MCF 10A (cell line): ENCODE data around the gene LGR4. TPM values are rescaled to one million over a fixed set of nuclear protein-coding genes. Genes with fewer than 3 reads are reported as not detected.

Experiments
- BruUV-seq: library from RNA; stranded (reverse); fragments of 400-500 nt; replicated peaks from 2 replicates; lab custom pipeline; 2021; lab: Mats Ljungman, UMichigan
- CTCF ChIA-PET: fragments of 300-600 bp; sonication (Branson Sonifier 250); formaldehyde crosslinking; extraction: SDS; loops from one replicate; lab custom pipeline; 2021; ENCODE audit warnings: antibody characterized with exemption, inconsistent platforms; lab: Yijun Ruan, JAX
- POLR2A ChIA-PET: fragments of 300-600, 350-650 bp; sonication (Branson Sonifier 250); formaldehyde crosslinking; extraction: SDS; loops from one replicate; lab custom pipeline; 2020; ENCODE audit warnings: antibody characterized with exemption, inconsistent platforms; lab: Yijun Ruan, JAX
- DNase-seq: peaks from one replicate; pipeline ENCODE4 v3.0.0-alpha.2; 2018; ENCODE audit not compliant: unreplicated experiment
- H3K27ac Mint-ChIP-seq: one replicate; pipeline ENCODE4 v1.8.0; 2022; ENCODE audit warnings: mild to moderate bottlenecking, low read depth, mixed read lengths; ENCODE audit not compliant: unreplicated experiment
- H3K27me3 Mint-ChIP-seq: one replicate; pipeline ENCODE4 v1.8.0; 2022; ENCODE audit warnings: mixed read lengths; ENCODE audit not compliant: insufficient read depth, unreplicated experiment
- H3K36me3 Mint-ChIP-seq: one replicate; pipeline ENCODE4 v1.8.0; 2022; ENCODE audit warnings: mild to moderate bottlenecking, moderate library complexity, mixed read lengths; ENCODE audit not compliant: insufficient read depth, unreplicated experiment
- H3K4me1 Mint-ChIP-seq: one replicate; pipeline ENCODE4 v1.8.0; 2022; ENCODE audit warnings: mixed read lengths; ENCODE audit not compliant: insufficient read depth, unreplicated experiment
- H3K4me3 Mint-ChIP-seq: one replicate; pipeline ENCODE4 v1.8.0; 2022; ENCODE audit warnings: mild to moderate bottlenecking, moderate library complexity, mixed read lengths; ENCODE audit not compliant: unreplicated experiment
- H3K9me3 Mint-ChIP-seq: one replicate; pipeline ENCODE4 v1.8.0; 2022; ENCODE audit warnings: mixed read lengths; ENCODE audit not compliant: unreplicated experiment
- intact Hi-C: fragments of 100-400 bp; cut with micrococcal nuclease; formaldehyde crosslinking; loops from 2 replicates; pipeline ENCODE4 v1.14.1; 2022
- total RNA-seq: library from RNA; stranded (reverse); gene quantifications from 2 replicates; pipeline ENCODE4 v1.2.3, GENCODE V29; 2022
- TF ChIP-seq, protein P1 (sequence below): fragments of 200-600 bp; IDR thresholded peaks from one replicate; pipeline ENCODE4 v1.8.0; 2022; ENCODE audit warnings: antibody characterized with exemption, mild to moderate bottlenecking; ENCODE audit not compliant: unreplicated experiment

The LGR4 gene
- total RNA-seq, 1 experiment from 2014 or later = 14.2 TPM

DNA sequence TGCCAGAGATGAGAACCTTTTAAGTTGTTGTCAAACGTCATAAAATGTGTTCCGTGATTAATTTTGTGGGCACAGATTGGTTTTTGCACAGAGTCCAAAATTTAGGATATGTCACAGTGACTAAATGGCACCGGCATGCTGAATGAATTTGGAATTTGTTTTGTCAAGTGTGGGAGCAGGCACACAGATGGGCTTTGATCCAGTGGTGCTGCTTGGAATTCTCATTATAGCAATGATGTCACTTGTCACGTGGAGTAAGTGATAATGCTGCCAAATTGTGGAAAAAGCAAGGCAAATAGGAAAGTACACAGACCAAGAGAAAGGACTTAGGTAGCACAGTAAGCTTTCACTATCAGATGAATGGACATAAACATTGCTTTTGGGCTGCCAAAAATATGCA is 42.0 kb upstream of the LGR4 start:
- ChIA-PET POLR2A (no interaction called here), CTCF (interaction anchor here (0.6 to 1.1 kb wide), 2 partner anchors 15 to 181 kb away, joined by 3 read pairs; no protein-coding TSS in a partner anchor)
- no peak overlapping the region for H3K27ac Mint-ChIP-seq
- TF ChIP-seq, protein P1, sequence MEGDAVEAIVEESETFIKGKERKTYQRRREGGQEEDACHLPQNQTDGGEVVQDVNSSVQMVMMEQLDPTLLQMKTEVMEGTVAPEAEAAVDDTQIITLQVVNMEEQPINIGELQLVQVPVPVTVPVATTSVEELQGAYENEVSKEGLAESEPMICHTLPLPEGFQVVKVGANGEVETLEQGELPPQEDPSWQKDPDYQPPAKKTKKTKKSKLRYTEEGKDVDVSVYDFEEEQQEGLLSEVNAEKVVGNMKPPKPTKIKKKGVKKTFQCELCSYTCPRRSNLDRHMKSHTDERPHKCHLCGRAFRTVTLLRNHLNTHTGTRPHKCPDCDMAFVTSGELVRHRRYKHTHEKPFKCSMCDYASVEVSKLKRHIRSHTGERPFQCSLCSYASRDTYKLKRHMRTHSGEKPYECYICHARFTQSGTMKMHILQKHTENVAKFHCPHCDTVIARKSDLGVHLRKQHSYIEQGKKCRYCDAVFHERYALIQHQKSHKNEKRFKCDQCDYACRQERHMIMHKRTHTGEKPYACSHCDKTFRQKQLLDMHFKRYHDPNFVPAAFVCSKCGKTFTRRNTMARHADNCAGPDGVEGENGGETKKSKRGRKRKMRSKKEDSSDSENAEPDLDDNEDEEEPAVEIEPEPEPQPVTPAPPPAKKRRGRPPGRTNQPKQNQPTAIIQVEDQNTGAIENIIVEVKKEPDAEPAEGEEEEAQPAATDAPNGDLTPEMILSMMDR = no peak
- no peaks in the 10 kb centered on the region for H3K9me3 Mint-ChIP-seq
- peak; percentile 32 for DNase-seq
- no TSS peak for BruUV-seq
- intact Hi-C loops = no loop called here
- H3K4me3 Mint-ChIP-seq = no peak overlapping the region
- peaks cover 5% of the 10 kb centered on the region for H3K4me1 Mint-ChIP-seq
- no peaks in the 10 kb centered on the region for H3K27me3 Mint-ChIP-seq
- H3K36me3 Mint-ChIP-seq = no peaks in the 10 kb centered on the region

DNA sequence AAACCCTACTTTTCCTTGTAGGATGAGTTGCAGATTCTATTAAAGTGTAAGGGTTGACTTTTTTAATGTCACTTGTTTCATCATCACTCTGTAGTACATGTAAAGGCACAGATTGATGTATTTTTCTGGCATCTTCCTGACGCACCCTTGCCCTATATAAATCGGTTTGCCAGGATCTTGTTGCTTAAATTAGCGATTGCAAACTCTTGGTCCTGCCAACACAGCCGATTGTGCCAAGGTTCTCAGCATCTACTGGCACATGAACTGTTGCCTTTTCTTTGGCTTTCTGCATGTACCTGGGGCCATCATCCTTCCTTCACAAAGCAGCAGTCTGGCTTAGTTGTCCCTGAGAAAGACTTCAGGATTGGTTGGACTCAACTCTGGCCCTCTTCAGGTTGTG is 41.5 kb upstream of the LGR4 start:
- intact Hi-C loops = no loop called here
- TF ChIP-seq, protein P1 = no peak
- Mint-ChIP-seq H3K27ac (no peak overlapping the region), H3K4me1 (peaks cover 9% of the 10 kb centered on the region), H3K4me3 (no peak overlapping the region), H3K36me3 (no peaks in the 10 kb centered on the region), H3K27me3 (no peaks in the 10 kb centered on the region), H3K9me3 (no peaks in the 10 kb centered on the region)
- ChIA-PET POLR2A (no interaction called here), CTCF (interaction anchor here (1.3 kb wide), 1 partner anchor 187 kb away, joined by 3 read pairs; the partner anchor contains the start of gene BDNF)
- peak; percentile 11 for DNase-seq
- no TSS peak for BruUV-seq

DNA sequence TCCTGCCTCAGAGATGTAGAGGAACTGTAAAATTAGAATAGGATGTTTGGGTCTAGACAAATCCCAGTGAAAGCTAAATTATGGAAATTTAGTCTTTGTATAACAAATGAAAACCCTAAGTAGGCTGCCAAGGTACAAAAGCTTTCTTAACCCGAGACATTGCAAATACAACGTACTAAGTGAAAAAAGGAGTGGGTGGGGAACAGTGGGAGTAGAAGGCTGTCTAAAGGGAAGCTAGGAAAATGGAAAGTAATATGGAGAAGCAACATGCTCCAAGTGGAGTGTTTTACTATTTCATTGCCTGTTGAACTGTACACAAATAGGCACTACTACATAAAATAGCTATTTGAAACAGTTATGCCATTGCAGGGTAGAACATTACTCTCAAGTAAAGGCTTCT is 40.8 kb upstream of the LGR4 start:
- Mint-ChIP-seq H3K4me3 (no peak overlapping the region), H3K36me3 (no peaks in the 10 kb centered on the region), H3K9me3 (no peaks in the 10 kb centered on the region), H3K4me1 (peaks cover 16% of the 10 kb centered on the region), H3K27me3 (no peaks in the 10 kb centered on the region), H3K27ac (no peak overlapping the region)
- intact Hi-C loops = no loop called here
- TF ChIP-seq, protein P1 = no peak
- no TSS peak for BruUV-seq
- ChIA-PET POLR2A (interaction anchor here (0.6 kb wide), 1 partner anchor 151 kb away, joined by 3 read pairs; no protein-coding TSS in a partner anchor), CTCF (interaction anchor here (0.6 to 1.6 kb wide), 9 partner anchors 13 to 1017 kb away, joined by 3 to 4 read pairs (median 3); partner anchors contain the start of gene BDNF)
- DNase-seq = no peak

DNA sequence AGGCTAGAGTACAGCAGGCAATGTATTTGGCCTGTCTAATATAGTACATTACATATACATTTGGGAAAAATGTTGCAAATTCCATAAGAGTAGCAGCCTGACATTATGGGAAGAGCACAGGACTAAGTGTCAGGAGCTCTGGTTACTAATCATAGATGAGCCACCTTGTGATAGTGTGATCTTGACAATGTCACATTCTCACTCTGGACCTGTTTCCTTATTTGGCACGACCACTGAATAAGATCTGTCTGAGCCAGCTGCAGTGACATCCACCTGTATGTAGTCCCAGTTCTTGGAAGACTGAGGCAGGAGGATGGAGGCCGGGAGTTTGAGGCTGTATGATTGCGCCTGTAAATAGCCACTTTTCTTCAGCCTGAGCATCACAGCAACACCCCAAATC is 39.6 kb upstream of the LGR4 start:
- BruUV-seq = no TSS peak
- Mint-ChIP-seq H3K27me3 (no peaks in the 10 kb centered on the region), H3K4me3 (no peak overlapping the region), H3K9me3 (no peaks in the 10 kb centered on the region), H3K27ac (no peak overlapping the region), H3K36me3 (no peaks in the 10 kb centered on the region), H3K4me1 (peaks cover 27% of the 10 kb centered on the region)
- intact Hi-C loops = no loop called here
- DNase-seq = no peak
- TF ChIP-seq, protein P1 = no peak
- CTCF ChIA-PET = interaction anchor here (1.3 to 1.6 kb wide), 2 partner anchors 13 to 27 kb away, joined by 3 to 4 read pairs; no protein-coding TSS in a partner anchor
- POLR2A ChIA-PET = no interaction called here
